Esophagus muscularis mucosa (tissue), 4 donors: ENCODE data around the gene ZNF597. TPM values are rescaled to one million over a fixed set of nuclear protein-coding genes. Genes with fewer than 3 reads are reported as not detected.

Experiments used
- DNase-seq: peaks from one replicate; pipeline ENCODE4 v3.0.0-alpha.2; 2017; ENCODE audit errors: extremely low spot score
- H3K27ac ChIP-seq, 4 donors: fragments of 200-600 bp; sonication (generic); replicated peaks in 1 of 4; 1 replicate in 3 of 4; 2 replicates in 1 of 4; pipeline ENCODE4 v1.5.1; 2016 to 2019; ENCODE audit warnings: mild to moderate bottlenecking in 1 of 4
- H3K27me3 ChIP-seq, 4 donors: fragments of 200-600 bp; sonication (generic); one replicate each; pipeline versions ENCODE4 v1.5.1 to v1.6.0; 2016 to 2019
- H3K36me3 ChIP-seq, 4 donors: fragments of 200-600 bp; sonication (generic); one replicate each; pipeline ENCODE4 v1.5.1; 2016 to 2019
- H3K4me1 ChIP-seq, 4 donors: fragments of 200-600 bp; sonication (generic); one replicate each; pipeline ENCODE4 v1.5.1; 2016 to 2019
- H3K4me3 ChIP-seq, 4 donors: fragments of 200-600 bp; sonication (generic); 1 replicate in 2 of 4; 2 replicates in 2 of 4; pipeline ENCODE4 v1.5.1; 2016 to 2019; ENCODE audit warnings: mild to moderate bottlenecking in 4 of 4, moderate library complexity in 1 of 4
- H3K9me3 ChIP-seq, 4 donors: fragments of 200-600 bp; sonication (generic); 1 replicate in 3 of 4; 2 replicates in 1 of 4; pipeline ENCODE4 v1.5.1; 2016 to 2019
- CTCF ChIP-seq, 3 experiments: fragments of 200-600 bp in 2 of 3; fragments of 450-650 bp in 1 of 3; sonication (generic) in 2 of 3; IDR thresholded peaks; one replicate each; pipeline ENCODE4 v1.5.1; 2017 to 2019; ENCODE audit warnings: antibody characterized with exemption in 3 of 3, mild to moderate bottlenecking in 2 of 3, moderate library complexity in 1 of 3
- EP300 ChIP-seq: sonication (generic); formaldehyde crosslinking; IDR thresholded peaks from one replicate; pipeline ENCODE4 v1.6.1; 2017; ENCODE audit warnings: antibody characterized with exemption
- POLR2A ChIP-seq: fragments of 450-650 bp; IDR thresholded peaks from one replicate; pipeline ENCODE4 v1.6.1; 2017; ENCODE audit warnings: antibody characterized with exemption, moderate library complexity, mild to moderate bottlenecking, low read depth
- POLR2AphosphoS5 ChIP-seq, 2 donors: sonication (generic); formaldehyde crosslinking; IDR thresholded peaks; one replicate each; pipeline ENCODE4 v1.6.1; 2017; ENCODE audit warnings: antibody characterized with exemption in 2 of 2
- WGBS: methylation state at CpG from one replicate; pipeline ENCODE4 v1.1.5; 2018; 5-methylcytosine and 5-hydroxymethylcytosine counted together
- intact Hi-C: fragments of 100-400 bp; cut with DNase I; formaldehyde crosslinking; loops from one replicate; pipeline ENCODE4 v1.15.1; 2023
- total RNA-seq, 4 donors: library from RNA; depleted of rRNA; stranded (reverse); fragments of >200 nt; gene quantifications; one replicate each; pipeline versions ENCODE4 v1.1.0 to v1.2.1, GENCODE V29; 2016

The ZNF597 gene
- total RNA-seq, 4 donors from 2014 or later = 1.5 to 2.2 (median 1.8) TPM

- Histone ChIP-seq H3K4me3 (no peak overlapping the region), H3K9me3 (no peaks in the 10 kb centered on the region), H3K36me3 (peaks cover 0 to 9% (median 6%) of the 10 kb centered on the region in 4 donors), H3K27me3 (no peaks in the 10 kb centered on the region), H3K4me1 (peaks cover 65 to 80% (median 73%) of the 10 kb centered on the region in 4 donors), H3K27ac (no peak overlapping the region)
- TF ChIP-seq CTCF (IDR thresholded peaks at IDR 0.05) (no peak), POLR2A (no peak), EP300 (no peak), POLR2AphosphoS5 (IDR thresholded peaks at IDR 0.05) (no peak)
- no peak for DNase-seq
- intact Hi-C loops = no loop called here
- 70% methylated on average over 8 of the region's 8 CpGs for WGBS
Measured at GRCh38 chr16:3461151-3461550, 17.8 kb upstream of the ZNF597 start.

GRCh38 chr16:3460585-3460984, 17.3 kb upstream of the ZNF597 start:
- 79% methylated on average over 8 of the region's 8 CpGs for WGBS
- no peak for TF ChIP-seq EP300
- TF ChIP-seq POLR2A = no peak
- no peak for TF ChIP-seq POLR2AphosphoS5 (IDR thresholded peaks at IDR 0.05)
- TF ChIP-seq CTCF (IDR thresholded peaks at IDR 0.05) = no peak
- intact Hi-C loops = no loop called here
- Histone ChIP-seq H3K27ac (no peak overlapping the region), H3K4me3 (no peak overlapping the region), H3K4me1 (peaks cover 64 to 83% (median 77%) of the 10 kb centered on the region in 4 donors), H3K9me3 (no peaks in the 10 kb centered on the region), H3K36me3 (peaks cover 0 to 4% (median 2%) of the 10 kb centered on the region in 4 donors), H3K27me3 (no peaks in the 10 kb centered on the region)
- no peak for DNase-seq

DNA sequence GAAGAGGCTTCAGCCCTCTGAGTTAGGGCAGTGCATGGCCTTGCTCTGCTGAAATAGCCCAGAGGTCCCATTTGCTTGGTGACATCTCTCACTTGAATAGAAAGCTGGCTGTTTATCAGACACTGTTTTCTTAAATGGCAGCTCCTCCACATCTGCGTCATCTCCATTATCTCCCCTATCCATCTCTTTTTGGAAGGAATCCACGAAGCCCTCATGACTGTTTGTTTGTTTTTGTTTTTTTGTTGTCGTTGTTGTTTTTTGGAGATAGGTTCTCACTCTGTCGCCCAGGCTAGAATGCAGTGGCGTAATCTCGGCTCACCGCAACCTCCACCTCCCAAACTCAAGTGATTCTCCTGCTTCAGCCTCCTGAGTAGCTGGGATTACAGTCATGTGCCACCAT, 16.8 kb upstream of the ZNF597 start:
- 83% methylated on average over 7 of the region's 7 CpGs for WGBS
- TF ChIP-seq POLR2A (no peak), POLR2AphosphoS5 (IDR thresholded peaks at IDR 0.05) (no peak), CTCF (IDR thresholded peaks at IDR 0.05) (no peak)

DNA sequence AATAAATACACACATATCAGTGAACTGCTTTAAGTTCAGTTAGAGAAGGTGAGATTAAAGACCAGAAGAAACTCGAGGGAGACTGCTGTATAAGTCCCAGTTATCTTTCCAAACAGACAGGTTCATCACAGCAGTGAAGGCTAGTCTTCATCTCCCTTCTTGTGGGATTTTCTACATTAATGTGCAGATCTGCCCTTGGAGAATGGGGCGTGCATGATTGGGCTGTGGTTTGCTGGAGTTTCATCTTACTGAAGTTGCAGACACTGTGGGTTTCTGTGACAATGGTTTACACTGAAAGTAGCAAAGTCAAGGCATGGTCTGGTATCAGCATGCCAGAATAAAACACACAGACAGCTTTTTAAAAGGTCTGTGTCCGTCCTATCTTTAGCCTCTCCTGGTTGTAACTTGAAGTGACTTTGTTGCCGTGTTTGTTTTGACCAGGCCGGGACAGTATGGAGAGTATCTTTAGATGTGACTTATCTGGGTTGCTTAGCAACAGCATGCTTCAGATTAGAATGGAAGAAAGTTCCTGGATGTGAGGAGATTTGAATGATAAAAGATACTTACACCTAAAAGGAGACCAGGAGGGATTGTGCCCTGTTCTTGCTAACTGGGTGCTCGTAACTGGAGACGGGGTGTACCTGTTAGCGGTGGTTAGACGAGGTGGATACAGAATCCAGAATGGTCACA, 16.2 kb upstream of the ZNF597 start:
- DNase-seq = no peak
- WGBS = 61% methylated on average over 9 of the region's 9 CpGs
- H3K36me3 ChIP-seq = no peaks in the 10 kb centered on the region
- H3K4me3 ChIP-seq = peak overlapping the region; percentile 85 to 93 (median 92)
- intact Hi-C loops = loop anchor here (2.0 to 5.0 kb wide), 2 partner anchors 43 to 59 kb away; partner anchors contain the start of genes CLUAP1, ZNF174 and ZSCAN32
- peak overlapping the region in 3 of 4 donors; percentile 92 to 98 (median 94) for H3K27ac ChIP-seq
- H3K27me3 ChIP-seq = no peaks in the 10 kb centered on the region
- peaks cover 57 to 84% (median 81%) of the 10 kb centered on the region in 4 donors for H3K4me1 ChIP-seq
- TF ChIP-seq POLR2A = no peak
- TF ChIP-seq POLR2AphosphoS5 (IDR thresholded peaks at IDR 0.05) = no peak
- H3K9me3 ChIP-seq = no peaks in the 10 kb centered on the region

More for the DNA sequence above, 16.8 kb upstream of the ZNF597 start:
- Histone ChIP-seq H3K4me1 (peaks cover 61 to 88% (median 80%) of the 10 kb centered on the region in 4 donors), H3K27ac (no peak overlapping the region), H3K36me3 (no peaks in the 10 kb centered on the region), H3K9me3 (no peaks in the 10 kb centered on the region), H3K4me3 (no peak overlapping the region), H3K27me3 (no peaks in the 10 kb centered on the region)
- intact Hi-C loops = no loop called here
- no peak for DNase-seq

DNA sequence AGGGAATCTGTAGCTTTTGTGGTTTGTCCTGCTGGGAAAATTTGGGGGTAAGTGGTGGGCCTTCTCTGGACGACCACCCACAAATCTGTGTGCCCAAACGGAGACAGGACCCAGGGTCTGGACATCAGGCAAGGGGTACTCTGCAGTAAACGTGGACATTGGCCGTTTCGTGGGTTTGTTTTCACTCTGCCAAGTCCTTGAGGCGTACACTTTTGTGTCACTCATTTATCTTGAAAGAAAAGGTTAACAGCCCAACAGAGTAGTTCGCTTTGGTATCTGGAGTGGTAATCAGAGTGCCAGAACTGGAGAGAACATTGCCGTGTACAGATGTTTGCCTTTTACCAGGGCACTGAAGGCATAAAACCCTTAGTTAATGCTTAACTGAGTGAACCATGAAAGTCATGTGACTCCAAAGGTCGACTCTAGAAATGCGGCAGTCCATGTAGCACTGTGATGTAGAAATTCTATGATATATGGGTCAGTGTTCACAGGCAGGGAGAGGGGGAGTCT, 15.6 kb upstream of the ZNF597 start:
- DNase-seq = no peak
- Histone ChIP-seq H3K27ac (peak overlapping the region; percentile 92 to 98 (median 95)), H3K9me3 (no peaks in the 10 kb centered on the region), H3K27me3 (no peaks in the 10 kb centered on the region), H3K36me3 (no peaks in the 10 kb centered on the region), H3K4me3 (peak overlapping the region; percentile 85 to 93 (median 92)), H3K4me1 (peaks cover 54 to 78% (median 76%) of the 10 kb centered on the region in 4 donors)
- intact Hi-C loops = loop anchor here (2.0 to 5.0 kb wide), 2 partner anchors 43 to 58 kb away; partner anchors contain the start of genes CLUAP1, ZNF174 and ZSCAN32
- TF ChIP-seq CTCF (IDR thresholded peaks at IDR 0.05) (no peak), POLR2A (no peak), EP300 (no peak), POLR2AphosphoS5 (IDR thresholded peaks at IDR 0.05) (no peak)
- 4% methylated on average over 10 of the region's 10 CpGs for WGBS
